Activated naive CD8-positive, alpha-beta T cell (primary cell): ENCODE results near the gene PIGR.

Experiments used
- H3K27ac Mint-ChIP-seq: one replicate; pipeline ENCODE4 v1.8.0; 2021; ENCODE audit warnings: mixed read lengths
- H3K27me3 Mint-ChIP-seq: one replicate; pipeline ENCODE4 v1.8.0; 2021; ENCODE audit warnings: mixed read lengths
- H3K36me3 Mint-ChIP-seq: one replicate; pipeline ENCODE4 v1.8.0; 2021; ENCODE audit warnings: mixed read lengths
- H3K4me1 Mint-ChIP-seq: one replicate; pipeline ENCODE4 v1.8.0; 2021; ENCODE audit warnings: low read depth, mixed read lengths
- H3K4me3 Mint-ChIP-seq: one replicate; pipeline ENCODE4 v1.8.0; 2021; ENCODE audit warnings: mild to moderate bottlenecking, mixed read lengths
- H3K9me3 Mint-ChIP-seq: one replicate; pipeline ENCODE4 v1.8.0; 2021; ENCODE audit warnings: low read depth, mixed read lengths

Gene PIGR, protein sequence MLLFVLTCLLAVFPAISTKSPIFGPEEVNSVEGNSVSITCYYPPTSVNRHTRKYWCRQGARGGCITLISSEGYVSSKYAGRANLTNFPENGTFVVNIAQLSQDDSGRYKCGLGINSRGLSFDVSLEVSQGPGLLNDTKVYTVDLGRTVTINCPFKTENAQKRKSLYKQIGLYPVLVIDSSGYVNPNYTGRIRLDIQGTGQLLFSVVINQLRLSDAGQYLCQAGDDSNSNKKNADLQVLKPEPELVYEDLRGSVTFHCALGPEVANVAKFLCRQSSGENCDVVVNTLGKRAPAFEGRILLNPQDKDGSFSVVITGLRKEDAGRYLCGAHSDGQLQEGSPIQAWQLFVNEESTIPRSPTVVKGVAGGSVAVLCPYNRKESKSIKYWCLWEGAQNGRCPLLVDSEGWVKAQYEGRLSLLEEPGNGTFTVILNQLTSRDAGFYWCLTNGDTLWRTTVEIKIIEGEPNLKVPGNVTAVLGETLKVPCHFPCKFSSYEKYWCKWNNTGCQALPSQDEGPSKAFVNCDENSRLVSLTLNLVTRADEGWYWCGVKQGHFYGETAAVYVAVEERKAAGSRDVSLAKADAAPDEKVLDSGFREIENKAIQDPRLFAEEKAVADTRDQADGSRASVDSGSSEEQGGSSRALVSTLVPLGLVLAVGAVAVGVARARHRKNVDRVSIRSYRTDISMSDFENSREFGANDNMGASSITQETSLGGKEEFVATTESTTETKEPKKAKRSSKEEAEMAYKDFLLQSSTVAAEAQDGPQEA

DNA sequence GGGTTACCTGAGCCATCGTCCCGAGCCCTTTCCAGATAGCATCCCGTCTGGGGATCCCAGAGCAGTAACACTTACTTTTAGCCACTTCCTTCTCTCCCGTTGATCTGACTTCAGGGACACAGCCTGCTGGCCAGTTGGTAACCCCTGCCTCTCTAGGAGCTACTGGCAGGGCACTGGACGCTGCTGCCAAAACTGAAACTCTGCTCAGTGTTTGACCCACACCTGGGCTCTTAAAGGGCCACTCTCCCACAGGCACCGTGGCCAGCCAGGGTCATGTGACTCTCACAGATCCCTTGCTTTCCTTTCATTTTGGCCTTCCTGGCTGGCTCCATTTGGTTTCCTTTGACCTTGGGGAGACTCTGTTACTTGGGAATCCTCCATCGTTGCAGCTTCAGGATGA is at the start of gene PIGR:
PIGR (minus strand) TSS at position 206 of the 400 bp plus-strand sequence. CDS start 5,935 bp downstream, outside the sequence.
- no peak within 1 kb of the TSS for H3K4me3 Mint-ChIP-seq
- peaks cover 5% of the 10 kb centered on the region for H3K36me3 Mint-ChIP-seq
- no peak within 1 kb of the TSS for H3K27ac Mint-ChIP-seq
- H3K4me1 Mint-ChIP-seq: no peaks in the 10 kb centered on the region
- peaks cover 2% of the 10 kb centered on the region for H3K27me3 Mint-ChIP-seq
- H3K9me3 Mint-ChIP-seq: no peaks in the 10 kb centered on the region

DNA sequence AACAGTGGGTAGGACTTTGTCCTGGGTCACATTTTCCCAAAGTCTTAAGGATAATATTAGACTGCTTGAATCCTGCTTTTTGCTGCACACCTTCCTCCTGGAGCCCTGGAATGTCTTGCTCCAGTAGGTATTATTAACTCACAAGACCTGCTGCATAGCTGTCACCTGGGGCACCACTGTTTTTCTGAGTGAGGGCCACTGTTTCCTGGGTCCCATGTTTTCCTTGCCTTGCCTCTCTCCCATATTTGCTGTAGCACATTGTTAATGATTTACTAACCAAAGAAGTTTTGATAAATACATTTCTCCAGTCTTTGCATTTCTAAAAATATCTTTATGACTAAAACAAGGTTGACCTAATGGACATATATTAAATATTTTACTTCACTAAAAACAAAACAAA is 46.5 kb upstream of the PIGR start:
- Mint-ChIP-seq H3K4me1 (no peaks in the 10 kb centered on the region), H3K27me3 (peaks cover 8% of the 10 kb centered on the region), H3K27ac (no peak overlapping the region), H3K4me3 (no peak overlapping the region), H3K9me3 (no peaks in the 10 kb centered on the region), H3K36me3 (no peaks in the 10 kb centered on the region)

DNA sequence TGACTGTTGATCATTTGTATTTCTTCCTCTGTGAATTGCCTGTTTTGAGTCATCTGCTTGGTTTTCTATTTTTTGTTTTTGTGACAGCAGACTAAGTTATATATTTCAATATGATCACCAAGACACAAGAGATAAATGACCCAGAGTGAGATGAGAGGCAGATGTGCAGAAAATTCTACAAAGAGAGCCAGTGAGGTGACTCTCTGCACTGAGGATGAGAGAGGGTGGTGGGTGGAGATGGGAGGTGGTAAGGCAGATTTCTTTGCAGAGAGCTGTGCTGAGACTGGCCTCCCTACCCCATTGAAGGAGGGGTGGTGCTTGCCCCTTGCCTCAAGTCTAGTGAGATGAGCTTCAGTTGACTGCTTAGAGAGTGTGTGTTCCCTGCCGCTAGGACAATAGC is 41.6 kb upstream of the PIGR start:
- no peak overlapping the region for H3K27ac Mint-ChIP-seq
- H3K27me3 Mint-ChIP-seq: peaks cover 6% of the 10 kb centered on the region
- no peaks in the 10 kb centered on the region for H3K9me3 Mint-ChIP-seq
- no peaks in the 10 kb centered on the region for H3K36me3 Mint-ChIP-seq
- no peak overlapping the region for H3K4me3 Mint-ChIP-seq
- no peaks in the 10 kb centered on the region for H3K4me1 Mint-ChIP-seq

DNA sequence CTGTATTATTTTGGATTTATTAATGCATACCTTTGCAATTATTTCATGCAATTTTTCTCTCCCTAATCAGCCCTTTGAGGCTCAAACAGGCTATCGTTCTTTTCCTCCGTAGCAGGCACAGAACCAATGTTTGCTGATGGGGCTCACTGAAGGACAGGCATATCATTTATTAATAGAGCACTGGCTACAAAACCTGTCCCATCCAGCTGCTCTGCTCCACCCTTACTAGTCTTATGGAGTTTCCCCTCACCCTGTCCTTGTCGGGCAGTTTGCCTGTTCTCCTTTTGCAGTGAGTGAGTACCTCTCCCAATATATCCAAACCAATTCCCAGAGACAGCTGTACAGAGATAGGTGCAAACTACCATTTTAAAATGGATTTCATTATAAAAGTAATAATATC is 40.6 kb upstream of the PIGR start:
- H3K4me1 Mint-ChIP-seq: no peaks in the 10 kb centered on the region
- no peaks in the 10 kb centered on the region for H3K9me3 Mint-ChIP-seq
- H3K36me3 Mint-ChIP-seq: no peaks in the 10 kb centered on the region
- peaks cover 5% of the 10 kb centered on the region for H3K27me3 Mint-ChIP-seq
- no peak overlapping the region for H3K27ac Mint-ChIP-seq
- H3K4me3 Mint-ChIP-seq: no peak overlapping the region

DNA sequence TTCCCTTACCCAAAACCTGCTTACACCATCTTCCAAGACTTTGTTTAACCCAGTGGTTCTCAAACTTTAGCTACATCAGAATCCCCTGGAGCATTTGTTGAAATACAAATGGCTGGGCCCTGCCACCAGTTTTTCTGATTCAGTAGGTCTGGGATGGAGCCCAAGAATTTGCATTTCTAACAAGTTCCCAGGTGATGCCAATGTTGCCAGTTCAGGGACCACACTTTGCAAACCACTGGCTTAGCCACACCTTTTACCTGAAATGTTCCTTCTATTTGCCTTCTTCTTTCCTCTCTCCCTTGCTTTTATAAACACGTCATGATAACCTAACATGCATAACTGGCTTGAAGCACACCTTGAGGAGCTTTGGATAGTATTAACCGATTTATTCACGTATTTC is 40.1 kb upstream of the PIGR start:
- Mint-ChIP-seq H3K36me3 (no peaks in the 10 kb centered on the region), H3K27ac (no peak overlapping the region), H3K4me3 (no peak overlapping the region), H3K27me3 (peaks cover 3% of the 10 kb centered on the region), H3K4me1 (no peaks in the 10 kb centered on the region), H3K9me3 (no peaks in the 10 kb centered on the region)

DNA sequence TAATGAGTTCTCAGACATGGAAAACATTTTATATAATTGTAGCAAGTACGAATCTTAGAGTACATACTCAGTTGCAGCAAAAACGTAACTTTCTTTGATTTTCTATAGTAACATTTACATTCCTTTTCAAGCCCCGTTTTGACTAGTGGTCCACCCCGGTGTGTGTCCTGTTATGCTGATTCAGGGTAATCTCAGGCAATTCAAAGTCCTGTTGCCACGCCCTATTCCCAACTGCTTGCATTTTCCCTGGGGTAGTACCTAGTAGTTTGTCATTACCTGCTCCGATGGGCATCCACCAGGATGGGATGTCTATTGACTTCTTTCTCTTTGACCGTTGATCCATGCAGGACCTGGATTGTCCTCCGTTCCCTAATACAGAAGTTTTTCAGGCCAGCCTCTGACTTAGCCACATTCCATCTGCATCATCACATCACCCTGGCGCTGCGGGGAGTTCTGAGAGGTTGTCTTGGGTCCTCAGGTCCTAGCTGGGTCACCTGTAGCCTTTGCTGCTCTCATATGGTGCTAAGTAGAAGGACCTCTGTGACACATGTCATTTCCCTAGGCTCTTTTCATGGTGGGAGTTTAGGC is 39.0 kb upstream of the PIGR start:
- Mint-ChIP-seq H3K27me3 (peaks cover 3% of the 10 kb centered on the region), H3K27ac (no peak overlapping the region), H3K4me1 (no peaks in the 10 kb centered on the region), H3K4me3 (no peak overlapping the region), H3K36me3 (no peaks in the 10 kb centered on the region), H3K9me3 (no peaks in the 10 kb centered on the region)

DNA sequence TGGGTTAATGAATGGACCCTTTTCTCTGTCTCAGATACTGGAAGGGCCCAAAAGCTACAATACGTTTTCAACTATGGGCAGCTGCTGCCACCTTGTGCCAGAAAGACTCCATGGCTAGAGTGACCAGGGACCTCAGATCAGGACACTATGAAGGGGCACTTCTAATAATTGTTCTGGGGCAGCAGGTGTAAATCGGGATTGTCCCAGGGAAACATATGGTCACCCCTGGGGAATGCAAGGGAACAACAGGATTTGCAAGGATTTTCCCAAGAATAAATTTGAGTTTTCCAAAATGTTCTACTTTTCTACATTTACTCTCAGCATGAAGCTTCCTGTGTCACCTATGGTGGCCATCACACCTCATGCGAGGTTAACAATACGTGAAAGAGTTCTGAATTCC is 36.0 kb upstream of the PIGR start:
- Mint-ChIP-seq H3K27ac (no peak overlapping the region), H3K4me1 (no peaks in the 10 kb centered on the region), H3K36me3 (no peaks in the 10 kb centered on the region), H3K9me3 (no peaks in the 10 kb centered on the region), H3K27me3 (peaks cover 3% of the 10 kb centered on the region), H3K4me3 (no peak overlapping the region)

DNA sequence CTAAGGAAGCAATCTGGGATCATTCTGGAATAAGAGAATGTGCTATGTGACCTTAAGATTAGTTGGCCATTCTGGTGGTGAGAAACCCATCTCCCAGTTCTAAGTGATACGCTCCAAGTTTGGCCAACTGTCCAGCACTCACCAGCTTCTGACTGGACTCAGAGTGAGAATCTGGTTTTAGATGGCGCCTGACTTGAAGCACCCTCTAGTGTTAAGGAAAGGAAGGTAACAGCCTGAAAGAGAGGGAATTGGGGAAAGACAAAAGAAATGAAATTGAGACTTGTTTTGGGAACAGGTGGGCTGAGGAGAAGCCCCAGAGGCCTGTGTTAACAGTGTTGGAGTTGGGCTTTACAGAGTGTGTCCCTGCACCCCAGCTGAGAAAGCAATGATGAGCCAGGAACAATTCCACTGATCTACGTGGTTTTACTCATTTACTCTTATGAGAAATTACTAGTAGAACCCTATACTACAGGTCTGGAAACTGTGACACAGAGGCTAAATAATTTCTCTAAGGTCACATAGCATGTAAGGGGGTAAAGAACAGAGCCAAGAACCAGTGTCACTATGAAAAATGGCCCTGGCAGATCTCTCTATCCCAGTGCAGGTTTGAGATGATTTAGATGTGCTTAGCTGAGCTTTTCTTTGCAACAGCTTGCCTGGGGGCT is 33.2 kb upstream of the PIGR start:
- Mint-ChIP-seq H3K27ac (no peak overlapping the region), H3K9me3 (no peaks in the 10 kb centered on the region)

DNA sequence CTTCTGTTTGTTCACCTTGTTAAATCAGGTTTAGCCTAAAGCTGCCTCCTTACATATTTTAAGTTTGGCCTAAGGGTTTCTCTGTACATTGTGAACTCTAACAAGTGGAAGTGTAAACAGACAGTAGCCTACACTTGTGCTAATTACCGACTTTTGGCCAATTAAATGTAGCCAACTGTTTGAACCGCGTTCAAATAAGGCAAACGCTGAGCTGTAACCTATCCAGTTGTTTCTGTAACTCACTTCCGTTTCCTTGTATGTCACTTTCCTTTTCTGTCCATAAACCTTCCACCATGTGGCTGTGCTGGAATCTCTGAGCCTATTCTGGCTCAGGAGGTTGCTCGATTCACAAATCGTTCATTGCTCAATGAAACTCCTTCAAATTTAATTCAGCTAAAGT is 32.0 kb upstream of the PIGR start:
- no peaks in the 10 kb centered on the region for H3K4me1 Mint-ChIP-seq
- no peak overlapping the region for H3K27ac Mint-ChIP-seq
- H3K4me3 Mint-ChIP-seq: no peak overlapping the region
- H3K9me3 Mint-ChIP-seq: no peaks in the 10 kb centered on the region
- no peaks in the 10 kb centered on the region for H3K36me3 Mint-ChIP-seq
- no peaks in the 10 kb centered on the region for H3K27me3 Mint-ChIP-seq

More for the DNA sequence above, 33.2 kb upstream of the PIGR start:
- Mint-ChIP-seq H3K27me3 (no peaks in the 10 kb centered on the region), H3K4me1 (no peaks in the 10 kb centered on the region), H3K36me3 (no peaks in the 10 kb centered on the region), H3K4me3 (no peak overlapping the region)

DNA sequence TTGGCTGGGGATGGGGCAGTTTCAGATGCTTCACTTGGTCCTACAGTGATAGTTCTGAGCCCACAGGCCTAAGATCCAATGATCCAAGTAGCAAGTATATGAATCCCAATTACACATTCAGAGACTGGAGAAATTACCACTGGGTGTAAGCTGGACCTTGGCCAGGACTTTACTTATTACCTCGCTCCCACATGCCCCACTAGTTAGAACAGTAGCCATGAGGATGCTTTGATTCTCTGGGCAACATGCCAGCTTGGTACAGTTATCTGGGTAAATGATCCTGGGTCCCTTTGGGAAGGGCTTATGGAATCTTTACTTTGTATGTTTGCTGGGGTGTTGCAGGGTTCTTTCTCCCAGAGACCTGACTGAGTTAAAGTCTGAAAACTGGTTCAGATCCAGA is 29.0 kb upstream of the PIGR start:
- Mint-ChIP-seq H3K36me3 (peaks cover 4% of the 10 kb centered on the region), H3K9me3 (no peaks in the 10 kb centered on the region), H3K27me3 (peaks cover 5% of the 10 kb centered on the region), H3K4me1 (no peaks in the 10 kb centered on the region), H3K27ac (no peak overlapping the region), H3K4me3 (no peak overlapping the region)

DNA sequence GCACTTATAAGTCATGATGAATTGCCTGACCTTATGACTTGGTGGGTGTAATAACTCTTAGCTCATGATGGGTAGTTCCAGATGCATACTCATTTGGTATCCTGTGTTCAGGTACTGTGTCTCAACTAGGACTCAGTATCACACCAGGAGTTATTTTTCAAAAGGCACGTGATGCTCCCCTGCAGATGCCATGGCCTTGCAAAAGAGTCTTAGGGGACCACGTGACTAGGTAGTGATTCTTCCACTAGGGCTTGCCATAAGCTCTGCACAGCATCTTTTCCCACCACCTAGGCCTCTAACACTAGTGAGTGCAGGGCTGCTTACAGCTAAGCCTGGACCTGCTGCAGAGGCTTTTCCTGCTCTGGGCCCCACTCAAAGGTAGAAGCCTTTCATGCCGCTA is 27.9 kb upstream of the PIGR start:
- H3K27ac Mint-ChIP-seq: no peak overlapping the region
- H3K4me1 Mint-ChIP-seq: no peaks in the 10 kb centered on the region
- no peak overlapping the region for H3K4me3 Mint-ChIP-seq
- no peaks in the 10 kb centered on the region for H3K9me3 Mint-ChIP-seq
- H3K27me3 Mint-ChIP-seq: peaks cover 6% of the 10 kb centered on the region
- H3K36me3 Mint-ChIP-seq: peaks cover 4% of the 10 kb centered on the region

DNA sequence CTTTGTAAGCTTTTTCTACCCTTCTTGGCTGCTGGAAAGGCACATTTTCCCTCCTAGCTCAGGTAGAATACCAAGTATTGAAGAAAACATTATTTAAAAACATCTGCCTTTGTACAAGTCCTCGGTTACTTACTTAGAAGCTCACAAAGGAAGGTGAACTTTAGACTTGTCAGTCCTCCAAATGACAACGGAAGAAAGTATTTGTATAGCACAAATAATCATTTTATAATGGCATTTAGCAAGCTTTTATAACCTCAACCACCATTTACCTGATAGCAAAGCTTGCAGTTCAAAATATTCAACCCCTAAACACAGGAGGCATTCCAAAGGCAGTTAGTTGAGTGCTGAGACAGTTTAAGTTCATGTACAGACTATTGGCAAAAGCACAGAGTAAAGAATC is 26.5 kb upstream of the PIGR start:
- Mint-ChIP-seq H3K9me3 (no peaks in the 10 kb centered on the region), H3K4me3 (no peak overlapping the region), H3K27ac (no peak overlapping the region), H3K27me3 (peaks cover 6% of the 10 kb centered on the region), H3K36me3 (peaks cover 4% of the 10 kb centered on the region), H3K4me1 (peaks cover 8% of the 10 kb centered on the region)

DNA sequence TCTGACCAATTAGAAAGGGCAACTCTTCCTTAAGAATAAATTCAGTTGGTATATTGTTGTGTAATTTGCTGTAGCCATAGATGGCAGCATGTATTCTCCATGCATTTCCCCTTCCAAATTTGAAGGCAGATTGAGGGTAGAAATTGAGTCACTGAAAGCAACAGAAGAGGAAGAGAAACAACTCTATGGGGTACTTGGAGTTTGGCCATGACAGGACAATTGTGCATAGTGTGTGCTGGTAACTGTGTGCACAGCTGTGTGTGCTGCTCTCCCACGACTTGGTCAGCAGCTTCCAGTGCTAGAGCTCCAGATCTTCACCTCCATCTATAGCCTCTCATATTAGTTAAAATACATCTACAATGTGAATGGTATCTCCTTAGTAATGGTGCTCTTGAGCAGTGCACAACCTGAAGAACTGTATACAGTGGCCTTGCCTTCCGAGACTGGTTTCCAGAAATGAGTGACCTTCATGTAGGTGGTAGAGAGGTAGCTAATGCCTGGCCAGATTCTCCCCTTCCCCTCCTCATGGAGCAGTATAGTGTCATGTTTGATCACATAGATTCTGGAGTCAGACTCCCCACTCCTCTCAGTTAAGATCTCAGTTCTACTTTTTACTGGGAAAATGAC is 24.9 kb upstream of the PIGR start:
- Mint-ChIP-seq H3K36me3 (peaks cover 4% of the 10 kb centered on the region), H3K9me3 (no peaks in the 10 kb centered on the region), H3K27me3 (peaks cover 6% of the 10 kb centered on the region), H3K27ac (no peak overlapping the region), H3K4me1 (peaks cover 21% of the 10 kb centered on the region), H3K4me3 (no peak overlapping the region)

DNA sequence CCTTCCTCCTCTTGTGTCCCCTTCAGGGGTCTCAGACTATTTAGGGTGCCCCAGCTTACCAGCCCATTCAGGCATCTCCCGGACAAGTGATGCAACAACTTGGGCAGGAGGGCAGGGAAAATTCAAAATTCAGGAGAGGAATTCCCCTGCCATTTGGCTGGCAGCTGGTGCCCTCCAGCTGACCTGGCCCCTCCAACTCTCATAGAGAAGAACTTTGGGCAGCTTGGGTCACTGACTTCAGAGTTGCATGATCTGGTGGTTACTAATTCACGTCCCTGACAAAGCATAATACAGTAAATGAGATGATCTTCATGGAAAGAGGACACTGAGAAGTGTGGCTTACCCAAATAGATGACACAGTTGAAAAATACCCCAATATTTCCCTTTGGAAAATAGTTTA is 24.2 kb upstream of the PIGR start, which contains the start of gene FCAMR:
FCAMR (minus strand) TSS at position 15 of the 400 bp plus-strand sequence. CDS start 335 bp downstream, outside the sequence.
- Mint-ChIP-seq H3K4me1 (peaks cover 21% of the 10 kb centered on the region), H3K27me3 (peaks cover 6% of the 10 kb centered on the region), H3K36me3 (peaks cover 4% of the 10 kb centered on the region), H3K27ac (no peak within 1 kb of the TSS), H3K4me3 (no peak within 1 kb of the TSS), H3K9me3 (no peaks in the 10 kb centered on the region)
